Erythroblast (primary cell): ENCODE results near the gene PDE10A.

Experiments used
- GATA1 ChIP-seq: IDR thresholded peaks from 2 replicates; pipeline ENCODE4 v1.6.1; 2011; ENCODE audit warnings: low read depth, mild to moderate bottlenecking, control low read depth, low read length, moderate library complexity
- POLR2A ChIP-seq: IDR thresholded peaks from 2 replicates; pipeline ENCODE4 v1.6.1; 2011; ENCODE audit warnings: mild to moderate bottlenecking, low read length

DNA sequence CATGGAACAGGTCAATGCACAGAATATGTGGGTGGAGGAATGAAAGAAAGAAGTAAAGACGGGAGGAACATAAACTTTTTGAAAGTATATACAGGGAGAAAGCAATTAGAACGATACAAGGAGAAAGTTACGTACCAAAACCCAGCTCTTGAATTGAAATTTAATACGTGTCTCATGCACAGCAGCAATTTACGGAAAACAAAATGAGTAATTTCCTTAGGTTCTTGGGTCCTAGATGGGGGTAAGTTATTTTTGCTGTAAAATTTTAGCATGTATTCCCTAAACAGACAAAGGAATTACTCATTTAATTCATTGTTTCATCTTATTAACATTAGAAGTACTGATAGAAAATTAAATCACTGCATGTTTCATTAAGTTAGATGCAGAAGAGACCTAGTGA, 75.8 kb downstream of the PDE10A start:
- TF ChIP-seq GATA1: no peak
- TF ChIP-seq POLR2A: no peak
